Ovary (tissue), 9 donors: ENCODE measurements around the gene PARD3. TPM values are rescaled to one million over a fixed set of nuclear protein-coding genes. Genes with fewer than 3 reads are reported as not detected.

Experiments used
- DNase-seq, 5 donors: peaks; one replicate each; pipeline ENCODE4 v3.0.0-alpha.2; 2019 to 2020
- H3K27ac ChIP-seq, 2 donors: fragments of 200-600 bp; one replicate each; pipeline versions ENCODE4 v1.5.1 to v1.8.0; 2019 to 2022
- H3K27me3 ChIP-seq: fragments of 200-600 bp; one replicate; pipeline ENCODE4 v1.8.0; 2022
- H3K36me3 ChIP-seq: fragments of 200-600 bp; sonication (generic); one replicate; pipeline ENCODE4 v1.5.1; 2019
- H3K4me1 ChIP-seq: one replicate; pipeline ENCODE4 v1.8.1; 2013; ENCODE audit warnings: mild to moderate bottlenecking, moderate library complexity; ENCODE audit not compliant: insufficient read depth
- H3K4me3 ChIP-seq: fragments of 200-600 bp; sonication (generic); one replicate; pipeline ENCODE4 v1.5.1; 2017
- H3K9me3 ChIP-seq, 2 donors: fragments of 200-600 bp in 1 of 2; sonication (generic) in 1 of 2; one replicate each; pipeline versions ENCODE4 v1.5.1 to v1.8.1; 2013 to 2019; ENCODE audit warnings: mild to moderate bottlenecking in 1 of 2, moderate library complexity in 1 of 2
- EP300 ChIP-seq: sonication (generic); formaldehyde crosslinking; IDR thresholded peaks from one replicate; pipeline ENCODE4 v1.6.1; 2017; ENCODE audit warnings: antibody characterized with exemption
- POLR2A ChIP-seq: fragments of 450-650 bp; IDR thresholded peaks from one replicate; pipeline ENCODE4 v1.6.1; 2017; ENCODE audit warnings: antibody characterized with exemption, mild to moderate bottlenecking, moderate library complexity
- WGBS, 3 donors: extraction: QIAGEN DNeasy Blood & Tissue Kit in 1 of 3; methylation state at CpG; one replicate each; pipeline versions ENCODE4 v1.1.5 to v1.1.7; 2013 to 2017; 5-methylcytosine and 5-hydroxymethylcytosine counted together
- intact Hi-C, 4 donors: fragments of 100-400 bp; cut with DNase I; formaldehyde crosslinking; loops; one replicate each; pipeline versions ENCODE4 v1.11.0 to v1.15.1; 2022 to 2023
- polyA plus RNA-seq, 2 donors: library from polyadenylated mRNA; stranded (reverse); fragments of 200-250 nt in 1 of 2; fragments of 350-450 nt in 1 of 2; fragmentation: Illumina TruSeq in 1 of 2; extraction: RNeasy Lipid Tissue Mini Kit (QIAGEN cat#74804) in 1 of 2; gene quantifications; one replicate each; pipeline ENCODE4 v1.2.3, GENCODE V29; 2013 to 2014
- total RNA-seq, 7 donors: library from RNA; depleted of rRNA in 2 of 7; stranded (reverse); fragments of >200 nt in 2 of 7; fragmentation: NEBNext Ultra II Directional in 3 of 7; extraction: Animal tissue kit (Norgen Biotek cat#: 25700) in 3 of 7; gene quantifications; one replicate each; pipeline versions ENCODE4 v1.1.0 to v1.2.4, GENCODE V29; 2016 to 2023
- TF ChIP-seq, protein P1 (sequence below), 3 donors: fragments of 450-650 bp in 2 of 3; fragments of 200-600 bp in 1 of 3; IDR thresholded peaks; one replicate each; pipeline versions ENCODE4 v1.5.1 to v1.8.0; 2016 to 2022; ENCODE audit warnings: antibody characterized with exemption in 3 of 3, mild to moderate bottlenecking in 1 of 3
- donor health status: DM: no; HTN: no; CAD: no; lungs with moderate emphysema.
- donor health status: DM: no; HTN: no; CAD: no.
- donor health status: Bipolar disorder and iron deficiency.
- donor health status: DM: yes; HTN: yes; CAD: no.
- donor health status: DM: no; HTN: no; CAD: no.
- donor health status: DM: yes; HTN: yes; CAD: no.

Gene PARD3
- total and polyA plus RNA-seq, 9 donors, result 31.8 to 92.3 (median 67.1) TPM

DNA sequence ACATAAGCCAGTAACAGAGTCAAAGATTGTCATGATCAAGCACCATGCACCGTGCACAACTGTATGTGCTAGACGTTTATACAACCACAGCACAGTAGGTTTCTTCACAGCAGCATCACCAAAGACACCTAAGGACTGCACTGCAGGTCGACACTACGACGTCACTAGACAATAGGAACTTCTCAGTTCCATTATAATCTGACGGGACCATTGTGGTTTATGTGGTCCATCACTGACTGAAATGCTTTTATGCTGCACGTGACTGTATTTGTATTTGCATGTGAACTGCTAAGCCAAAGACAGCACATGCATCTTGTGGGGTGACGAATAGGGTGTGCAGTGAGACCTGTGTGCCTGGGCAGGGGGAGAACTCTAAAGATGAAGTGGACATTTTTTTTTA is 164.9 kb downstream of the PARD3 start:
- Histone ChIP-seq H3K27ac (no peak overlapping the region), H3K27me3 (no peaks in the 10 kb centered on the region), H3K9me3 (no peaks in the 10 kb centered on the region), H3K36me3 (no peaks in the 10 kb centered on the region), H3K4me1 (peaks cover 7% of the 10 kb centered on the region), H3K4me3 (no peak overlapping the region)
- no peak for TF ChIP-seq EP300
- 90 to 94% (median 91%) methylated on average over 8 of the region's 8 CpGs for WGBS, 3 donors
- intact Hi-C loops, result no loop called here
- DNase-seq, result no peak

DNA sequence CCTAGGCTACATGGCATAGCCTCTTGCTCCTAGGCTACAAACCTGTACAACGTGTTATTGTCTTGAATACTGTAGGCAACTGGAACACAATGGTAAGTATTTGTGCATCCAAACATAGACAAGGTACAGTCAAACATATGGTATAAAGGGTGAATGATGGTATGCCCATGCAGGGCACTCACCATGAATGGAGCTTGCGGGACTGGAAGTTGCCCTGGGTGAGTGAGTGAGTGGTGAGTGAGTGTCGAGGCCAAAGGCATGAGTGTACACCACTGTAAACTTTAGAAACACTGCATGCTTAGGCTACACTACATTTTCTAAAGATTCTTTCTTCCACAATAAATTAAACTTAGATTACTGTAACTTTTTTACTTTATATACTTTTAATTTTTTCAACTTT is 165.7 kb downstream of the PARD3 start:
- DNase-seq, result no peak
- Histone ChIP-seq H3K27me3 (no peaks in the 10 kb centered on the region), H3K36me3 (no peaks in the 10 kb centered on the region), H3K9me3 (no peaks in the 10 kb centered on the region), H3K4me1 (peaks cover 7% of the 10 kb centered on the region), H3K27ac (no peak overlapping the region), H3K4me3 (no peak overlapping the region)
- WGBS, 3 donors, result 95 to 97% (median 96%) methylated on average over 3 of the region's 3 CpGs
- intact Hi-C loops, result no loop called here
- no peak for TF ChIP-seq POLR2A
- no peak for TF ChIP-seq EP300
- TF ChIP-seq, protein P1, sequence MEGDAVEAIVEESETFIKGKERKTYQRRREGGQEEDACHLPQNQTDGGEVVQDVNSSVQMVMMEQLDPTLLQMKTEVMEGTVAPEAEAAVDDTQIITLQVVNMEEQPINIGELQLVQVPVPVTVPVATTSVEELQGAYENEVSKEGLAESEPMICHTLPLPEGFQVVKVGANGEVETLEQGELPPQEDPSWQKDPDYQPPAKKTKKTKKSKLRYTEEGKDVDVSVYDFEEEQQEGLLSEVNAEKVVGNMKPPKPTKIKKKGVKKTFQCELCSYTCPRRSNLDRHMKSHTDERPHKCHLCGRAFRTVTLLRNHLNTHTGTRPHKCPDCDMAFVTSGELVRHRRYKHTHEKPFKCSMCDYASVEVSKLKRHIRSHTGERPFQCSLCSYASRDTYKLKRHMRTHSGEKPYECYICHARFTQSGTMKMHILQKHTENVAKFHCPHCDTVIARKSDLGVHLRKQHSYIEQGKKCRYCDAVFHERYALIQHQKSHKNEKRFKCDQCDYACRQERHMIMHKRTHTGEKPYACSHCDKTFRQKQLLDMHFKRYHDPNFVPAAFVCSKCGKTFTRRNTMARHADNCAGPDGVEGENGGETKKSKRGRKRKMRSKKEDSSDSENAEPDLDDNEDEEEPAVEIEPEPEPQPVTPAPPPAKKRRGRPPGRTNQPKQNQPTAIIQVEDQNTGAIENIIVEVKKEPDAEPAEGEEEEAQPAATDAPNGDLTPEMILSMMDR (IDR thresholded peaks at IDR 0.05), result no peak

DNA sequence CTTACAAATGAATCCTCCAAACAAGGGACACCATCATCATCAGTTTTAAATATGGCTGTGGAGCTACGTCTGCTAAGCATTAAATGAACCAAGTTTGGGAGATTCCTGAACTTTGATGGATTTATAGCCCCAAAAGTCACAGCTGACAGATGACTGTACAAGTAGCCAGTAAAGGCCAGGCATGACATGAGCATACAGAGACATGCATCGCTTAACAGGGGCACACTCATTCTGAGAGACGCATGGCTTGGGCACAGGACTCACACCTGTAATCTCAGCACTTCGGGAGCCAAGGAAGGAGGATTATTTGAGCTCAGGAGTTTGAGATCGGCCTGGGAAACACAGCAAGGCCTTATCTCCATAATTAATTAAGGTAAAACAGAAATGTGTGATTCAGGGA is 166.2 kb downstream of the PARD3 start:
- intact Hi-C loops, result no loop called here
- H3K4me1 ChIP-seq, result peaks cover 6% of the 10 kb centered on the region
- 93 to 97% (median 96%) methylated on average over 5 of the region's 5 CpGs for WGBS, 3 donors

DNA sequence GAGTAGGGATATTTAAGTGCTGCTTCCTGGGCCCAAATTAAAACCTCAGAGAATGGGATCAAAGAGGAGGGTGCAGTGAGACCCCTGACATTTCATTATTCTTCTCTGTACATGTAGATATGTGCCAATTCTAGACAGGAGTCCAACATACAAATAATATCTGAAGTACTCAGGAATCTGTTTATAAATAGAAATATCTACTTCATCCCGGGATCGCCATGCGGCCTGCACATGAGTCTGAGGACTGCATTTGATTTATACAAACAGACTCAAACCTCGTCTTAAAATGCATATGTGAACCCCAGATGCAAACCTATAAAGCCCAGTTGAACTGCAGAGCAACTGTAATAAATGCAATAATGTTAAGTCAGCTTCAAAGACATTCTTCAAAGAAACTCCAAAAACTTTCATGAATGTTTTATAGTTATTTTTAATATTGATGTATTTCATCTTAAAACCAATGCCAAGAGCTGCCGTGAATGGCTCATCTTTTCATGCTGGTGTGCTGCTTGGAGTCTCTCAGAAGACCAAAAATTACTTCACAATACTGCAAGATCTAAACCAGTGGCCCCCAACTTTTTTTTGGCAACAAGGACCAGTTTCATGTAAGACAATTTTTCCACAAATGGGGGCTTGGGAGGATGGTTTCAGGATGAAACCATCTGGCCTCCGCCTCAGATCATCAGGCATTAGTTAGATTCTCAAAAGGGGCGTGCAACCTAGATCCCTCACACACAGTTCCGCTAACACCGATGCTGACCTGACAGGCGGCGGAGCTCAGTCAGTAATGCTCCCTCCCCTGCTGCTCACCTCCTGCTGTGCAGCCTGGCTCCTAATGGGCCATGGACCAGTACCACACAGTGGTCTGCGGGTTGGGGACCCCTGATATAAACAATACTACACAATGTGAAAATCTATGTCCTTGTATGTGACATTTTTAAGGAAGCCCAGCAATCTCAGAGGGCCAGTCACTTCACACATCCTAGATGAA is 166.9 kb downstream of the PARD3 start:
- Histone ChIP-seq H3K36me3 (no peaks in the 10 kb centered on the region), H3K9me3 (no peaks in the 10 kb centered on the region), H3K27ac (no peak overlapping the region), H3K27me3 (no peaks in the 10 kb centered on the region), H3K4me1 (peaks cover 4% of the 10 kb centered on the region), H3K4me3 (no peak overlapping the region)
- DNase-seq, result no peak
- TF ChIP-seq, protein P1 (IDR thresholded peaks at IDR 0.05), result no peak
- no peak for TF ChIP-seq POLR2A
- no peak for TF ChIP-seq EP300
- intact Hi-C loops, result no loop called here
- 73 to 77% (median 73%) methylated on average over 12 of the region's 12 CpGs for WGBS, 3 donors

More for the DNA sequence above, 166.2 kb downstream of the PARD3 start:
- no peaks in the 10 kb centered on the region for H3K9me3 ChIP-seq
- H3K36me3 ChIP-seq, result no peaks in the 10 kb centered on the region
- no peak for DNase-seq
- no peaks in the 10 kb centered on the region for H3K27me3 ChIP-seq
- no peak overlapping the region for H3K27ac ChIP-seq
- H3K4me3 ChIP-seq, result no peak overlapping the region
- TF ChIP-seq, protein P1 (IDR thresholded peaks at IDR 0.05), result no peak
- TF ChIP-seq EP300 (no peak), POLR2A (no peak)

DNA sequence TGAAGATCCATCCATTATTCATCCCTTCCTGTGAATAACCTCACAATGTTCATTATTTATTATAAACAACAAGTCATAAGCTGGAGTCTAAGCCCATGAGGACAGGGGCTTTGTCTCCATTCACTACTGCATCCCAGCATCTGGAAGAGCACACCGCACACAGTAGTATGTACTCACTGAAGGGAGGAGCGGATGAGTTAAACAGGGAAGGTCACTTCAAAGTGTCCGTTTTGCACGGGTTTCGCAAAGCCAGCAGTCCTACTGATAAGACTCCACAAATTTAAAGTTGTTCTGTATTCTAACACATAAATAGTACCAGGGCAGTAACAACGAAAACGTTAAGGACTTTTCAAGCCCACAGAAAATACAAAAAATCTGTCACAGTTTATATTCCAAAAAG is 167.9 kb downstream of the PARD3 start:
- TF ChIP-seq POLR2A, result no peak
- TF ChIP-seq EP300, result no peak
- TF ChIP-seq, protein P1 (IDR thresholded peaks at IDR 0.05), result no peak
- H3K4me3 ChIP-seq, result no peak overlapping the region
- peaks cover 3% of the 10 kb centered on the region for H3K4me1 ChIP-seq
- intact Hi-C loops, result no loop called here
- no peaks in the 10 kb centered on the region for H3K9me3 ChIP-seq
- no peak for DNase-seq
- H3K36me3 ChIP-seq, result no peaks in the 10 kb centered on the region
- no peak overlapping the region for H3K27ac ChIP-seq
- WGBS, 3 donors, result 16 to 35% (median 22%) methylated on average over 7 of the region's 7 CpGs
- no peaks in the 10 kb centered on the region for H3K27me3 ChIP-seq
